IMR-90 (cell line): ENCODE results near the gene CAPN9. TPM values are rescaled to one million over a fixed set of nuclear protein-coding genes. Genes with fewer than 3 reads are reported as not detected.

Experiments used
- ATAC-seq: fragments of 200-7000 bp; cut with Tn5 transposase; 2 replicates; pipeline ENCODE4 v1.9.1; 2020; ENCODE audit warnings: low read depth, mild to moderate bottlenecking, moderate library complexity
- BruUV-seq: library from RNA; stranded (reverse); fragments of 400-500 nt; replicated peaks from 2 replicates; lab custom pipeline; 2021; lab: Mats Ljungman, UMichigan
- CTCF ChIA-PET: fragments of 300-600 bp; formaldehyde crosslinking; extraction: SDS; loops from one replicate; lab custom pipeline; 2021; ENCODE audit warnings: antibody characterized with exemption; lab: Yijun Ruan, JAX
- POLR2A ChIA-PET: fragments of 300-600 bp; sonication (Branson Sonifier 250); formaldehyde crosslinking; loops from one replicate; lab custom pipeline; 2022; ENCODE audit warnings: antibody characterized with exemption; ENCODE audit not compliant: unreplicated experiment; lab: Charles Lee
- DNase-seq: peaks from one replicate; pipeline ENCODE4 v3.0.0; 2013
- H2AFZ ChIP-seq: replicated peaks from 2 replicates; pipeline ENCODE3; 2013; ENCODE audit warnings: low read length, mild to moderate bottlenecking; ENCODE audit not compliant: poor library complexity
- H2AK5ac ChIP-seq: 2 replicates; pipeline ENCODE4 v1.6.1; 2013; ENCODE audit warnings: low read depth, low read length, inconsistent platforms
- H2AK9ac ChIP-seq: replicated peaks from 2 replicates; pipeline ENCODE3; 2013; ENCODE audit warnings: mild to moderate bottlenecking, low read depth, low read length, moderate library complexity; ENCODE audit not compliant: poor library complexity
- H2BK120ac ChIP-seq: 2 replicates; pipeline ENCODE4 v1.6.1; 2013; ENCODE audit warnings: low read depth, low read length, inconsistent platforms
- H2BK15ac ChIP-seq: 3 replicates; pipeline ENCODE4 v1.6.1; 2013; ENCODE audit warnings: low read depth, low read length, inconsistent platforms
- H2BK20ac ChIP-seq: 2 replicates; pipeline ENCODE4 v1.6.1; 2013; ENCODE audit warnings: low read depth, mild to moderate bottlenecking, inconsistent platforms, low read length, moderate library complexity
- H2BK5ac ChIP-seq: 2 replicates; pipeline ENCODE4 v1.6.1; 2013; ENCODE audit warnings: mild to moderate bottlenecking, low read depth, low read length, inconsistent platforms; ENCODE audit not compliant: poor library complexity, severe bottlenecking
- H3K14ac ChIP-seq: replicated peaks from 2 replicates; pipeline ENCODE4 v1.6.1; 2013; ENCODE audit warnings: low read depth, low read length, inconsistent platforms
- H3K18ac ChIP-seq: 2 replicates; pipeline ENCODE4 v1.6.1; 2013; ENCODE audit warnings: low read depth, low read length, control low read depth
- H3K23ac ChIP-seq: 2 replicates; pipeline ENCODE4 v1.6.1; 2013; ENCODE audit warnings: low read depth, low read length, inconsistent platforms
- H3K27ac ChIP-seq: 2 replicates; pipeline ENCODE4 v1.5.1; 2013; ENCODE audit warnings: mild to moderate bottlenecking, control low read depth, low read length; ENCODE audit not compliant: insufficient read depth
- H3K27me3 ChIP-seq: 2 replicates; pipeline ENCODE4 v1.6.1; 2013; ENCODE audit warnings: low read length; ENCODE audit not compliant: control insufficient read depth, insufficient read depth
- H3K36me3 ChIP-seq: 2 replicates; pipeline ENCODE4 v1.6.1; 2013; ENCODE audit warnings: low read length, mixed read lengths; ENCODE audit not compliant: control insufficient read depth, insufficient read depth
- H3K4ac ChIP-seq: 2 replicates; pipeline ENCODE4 v1.6.1; 2013; ENCODE audit warnings: low read depth, low read length, inconsistent platforms
- H3K4me1 ChIP-seq: 2 replicates; pipeline ENCODE4 v1.6.1; 2013; ENCODE audit warnings: low read length, mixed read lengths; ENCODE audit not compliant: control insufficient read depth, insufficient read depth
- H3K4me2 ChIP-seq: 2 replicates; pipeline ENCODE4 v1.6.1; 2013; ENCODE audit warnings: low read depth, mild to moderate bottlenecking, control low read depth, low read length, moderate library complexity
- H3K4me3 ChIP-seq: 2 replicates; pipeline ENCODE4 v1.5.1; 2013; ENCODE audit warnings: low read depth, mild to moderate bottlenecking, control low read depth, low read length, moderate library complexity; ENCODE audit not compliant: insufficient read depth
- H3K56ac ChIP-seq: 2 replicates; pipeline ENCODE4 v1.6.1; 2013; ENCODE audit warnings: low read length, inconsistent platforms; ENCODE audit not compliant: insufficient read depth; ENCODE audit errors: extremely low read depth
- H3K79me1 ChIP-seq, 2 experiments: 2 replicates each; pipeline ENCODE4 v1.6.1; 2013; ENCODE audit warnings: low read length in 2 of 2, inconsistent platforms in 1 of 2, low read depth in 1 of 2
- H3K9ac ChIP-seq: 2 replicates; pipeline ENCODE4 v1.6.1; 2013; ENCODE audit warnings: low read depth, low read length, control low read depth
- H3K9me1 ChIP-seq: 2 replicates; pipeline ENCODE4 v1.6.1; 2013; ENCODE audit warnings: low read length, inconsistent platforms; ENCODE audit not compliant: insufficient read depth
- H3K9me3 ChIP-seq: 2 replicates; pipeline ENCODE4 v1.6.1; 2013; ENCODE audit warnings: low read length; ENCODE audit not compliant: control insufficient read depth, insufficient read depth
- H4K20me1 ChIP-seq: 2 replicates; pipeline ENCODE4 v1.6.1; 2013; ENCODE audit warnings: low read length, inconsistent platforms; ENCODE audit not compliant: insufficient read depth
- H4K5ac ChIP-seq: 2 replicates; pipeline ENCODE4 v1.6.1; 2013; ENCODE audit warnings: mild to moderate bottlenecking, low read depth, low read length, control low read depth
- H4K8ac ChIP-seq, 2 experiments: 2 replicates each; pipeline ENCODE4 v1.6.1; 2013; ENCODE audit warnings: low read depth in 2 of 2, low read length in 2 of 2, control low read depth in 1 of 2, inconsistent platforms in 1 of 2
- H4K91ac ChIP-seq: 2 replicates; pipeline ENCODE4 v1.6.1; 2013; ENCODE audit warnings: low read depth, low read length, inconsistent platforms; ENCODE audit not compliant: insufficient read depth
- BHLHE40 ChIP-seq: fragments of 150-350 bp; IDR thresholded peaks from 2 replicates; pipeline ENCODE4 v1.6.1; 2016; ENCODE audit warnings: mild to moderate bottlenecking, low read depth, low read length
- CEBPB ChIP-seq: IDR thresholded peaks from 2 replicates; pipeline ENCODE4 v1.6.1; 2012; ENCODE audit warnings: low read depth, low read length, improper control_type of control experiment
- CHD1 ChIP-seq: IDR thresholded peaks from 2 replicates; pipeline ENCODE4 v1.6.1; 2012; ENCODE audit warnings: low read depth, low read length, improper control_type of control experiment
- CTCF ChIP-seq: conservative IDR thresholded peaks from 2 replicates; pipeline ENCODE4 v1.5.1; 2012; ENCODE audit warnings: mild to moderate bottlenecking, low read depth, low read length, improper control_type of control experiment
- ELK1 ChIP-seq: fragments of 150-350 bp; IDR thresholded peaks from 2 replicates; pipeline ENCODE4 v1.6.1; 2016; ENCODE audit warnings: low read depth, mild to moderate bottlenecking, low read length, moderate library complexity, borderline replicate concordance
- FOS ChIP-seq: fragments of 150-350 bp; IDR thresholded peaks from 2 replicates; pipeline ENCODE4 v1.6.1; 2016; ENCODE audit warnings: low read depth, low read length
- MAFK ChIP-seq: IDR thresholded peaks from 2 replicates; pipeline ENCODE4 v1.6.1; 2012; ENCODE audit warnings: low read depth, low read length, improper control_type of control experiment
- MAZ ChIP-seq: IDR thresholded peaks from 2 replicates; pipeline ENCODE4 v1.6.1; 2012; ENCODE audit warnings: low read depth, mild to moderate bottlenecking, low read length, improper control_type of control experiment, moderate library complexity, borderline replicate concordance
- MXI1 ChIP-seq: IDR thresholded peaks from 2 replicates; pipeline ENCODE4 v1.6.1; 2012; ENCODE audit warnings: low read depth, mild to moderate bottlenecking, low read length, moderate library complexity, borderline replicate concordance
- NFE2L2 ChIP-seq: fragments of 150-350 bp; IDR thresholded peaks from 2 replicates; pipeline ENCODE4 v1.6.1; 2016; ENCODE audit warnings: low read depth, mild to moderate bottlenecking, low read length
- POLR2A ChIP-seq: IDR thresholded peaks from 2 replicates; pipeline ENCODE4 v1.6.1; 2012; ENCODE audit warnings: mild to moderate bottlenecking, low read depth, low read length
- RAD21 ChIP-seq: IDR thresholded peaks from 2 replicates; pipeline ENCODE4 v1.6.1; 2012; ENCODE audit warnings: low read length, improper control_type of control experiment
- RCOR1 ChIP-seq: IDR thresholded peaks from 2 replicates; pipeline ENCODE4 v1.6.1; 2012; ENCODE audit warnings: mild to moderate bottlenecking, low read length, improper control_type of control experiment; ENCODE audit not compliant: insufficient replicate concordance
- RFX5 ChIP-seq: IDR thresholded peaks from 2 replicates; pipeline ENCODE4 v1.8.0; 2012; ENCODE audit warnings: low read depth, mild to moderate bottlenecking, low read length, moderate library complexity
- SMC3 ChIP-seq: fragments of 150-350 bp; IDR thresholded peaks from 2 replicates; pipeline ENCODE4 v1.6.1; 2016; ENCODE audit warnings: low read depth, mild to moderate bottlenecking, antibody characterized with exemption, low read length, moderate library complexity
- USF2 ChIP-seq: fragments of 150-350 bp; IDR thresholded peaks from 2 replicates; pipeline ENCODE4 v1.6.1; 2017; ENCODE audit warnings: mild to moderate bottlenecking, antibody characterized with exemption, low read length, low read depth
- WGBS, 2 experiments: methylation state at CpG; one replicate each; pipeline versions ENCODE4 v1.1.5 to v1.1.7; 2013; ENCODE audit warnings: missing lambda C conversion rate in 2 of 2; ENCODE audit not compliant: insufficient read length in 1 of 2; ENCODE audit errors: extremely low coverage in 2 of 2; 5-methylcytosine and 5-hydroxymethylcytosine counted together
- dilution Hi-C: fragments of 300-500 bp; cut with HindIII; formaldehyde crosslinking; loops from one replicate; pipeline ENCODE4 v1.14.3; 2018; ENCODE audit warnings: low sequenced_read_pairs; ENCODE audit not compliant: unreplicated experiment
- in situ Hi-C: fragments of 300-500 bp; cut with MboI; formaldehyde crosslinking; loops from 3 replicates; pipeline ENCODE4 v1.14.3; 2019; ENCODE audit warnings: low sequenced_read_pairs, inconsistent platforms, mixed read lengths
- intact Hi-C: fragments of 100-400 bp; cut with micrococcal nuclease; formaldehyde crosslinking; loops from 2 replicates; pipeline ENCODE4 v1.10.0; 2022
- polyA plus RNA-seq, 3 experiments: library from polyadenylated mRNA; depleted of rRNA; stranded (reverse); fragments of >200 nt; gene quantifications; 2 replicates each; pipeline ENCODE4 v1.2.3, GENCODE V29; 2012; ENCODE audit warnings: low replicate concordance in 1 of 3
- total RNA-seq: library from RNA; depleted of rRNA; stranded (reverse); fragments of >200 nt; gene quantifications from 2 replicates; pipeline ENCODE4 v1.2.3, GENCODE V29; 2012

The CAPN9 gene
- total and polyA plus RNA-seq, 2 of the 4 experiments (the other 2 are of a cell fraction), result not detected

GRCh38 chr1:230788561-230789275 lies 41.5 kb downstream of the CAPN9 start:
- ChIA-PET POLR2A (no interaction called here), CTCF (no interaction called here)
- no peaks in the 10 kb centered on the region for H3K9me3 ChIP-seq
- no peak overlapping the region for H4K91ac ChIP-seq
- no TSS peak for BruUV-seq
- intact Hi-C loops (no loop called here), in situ Hi-C loops (no loop called here), dilution Hi-C loops (no loop called here)
- no peak overlapping the region for H3K9ac ChIP-seq
- no peak overlapping the region for H2BK15ac ChIP-seq
- H3K56ac ChIP-seq, result no peak overlapping the region
- no peaks in the 10 kb centered on the region; the same call in none of the 2 replicates for H3K27me3 ChIP-seq
- H3K14ac ChIP-seq, result no peak overlapping the region
- H3K9me1 ChIP-seq, result no peaks in the 10 kb centered on the region
- no peaks in the 10 kb centered on the region for H4K20me1 ChIP-seq
- H3K4me2 ChIP-seq, result no peak overlapping the region
- H3K79me1 ChIP-seq, result no peaks in the 10 kb centered on the region
- no peak overlapping the region for H2AFZ ChIP-seq
- H3K27ac ChIP-seq, result no peak overlapping the region
- H3K4ac ChIP-seq, result no peak overlapping the region
- H3K4me3 ChIP-seq, result no peak overlapping the region
- no peak overlapping the region for H3K23ac ChIP-seq
- no peak overlapping the region for H4K5ac ChIP-seq
- peak overlapping the region; percentile 5 for H2AK9ac ChIP-seq
- ATAC-seq, result no peak
- H4K8ac ChIP-seq, result no peak overlapping the region
- no peaks in the 10 kb centered on the region for H3K4me1 ChIP-seq
- H3K36me3 ChIP-seq, result no peaks in the 10 kb centered on the region
- H2BK20ac ChIP-seq, result no peak overlapping the region
- WGBS, 2 experiments, result 76% methylated on average over 2 of the region's 10 CpGs; no CpG with 5 or more reads in 1 of the 2 experiments
- no peak overlapping the region for H2BK120ac ChIP-seq
- no peak for DNase-seq
- TF ChIP-seq RCOR1 (no peak), USF2 (no peak), CHD1 (no peak), ELK1 (no peak), BHLHE40 (no peak), FOS (no peak), CEBPB (no peak), MAFK (no peak), NFE2L2 (no peak), SMC3 (no peak), RAD21 (no peak), POLR2A (no peak), CTCF (no peak), MXI1 (no peak), RFX5 (no peak), MAZ (no peak)
- H2AK5ac ChIP-seq, result no peak overlapping the region
- no peak overlapping the region for H2BK5ac ChIP-seq
- no peak overlapping the region for H3K18ac ChIP-seq
